LNCaP clone FGC (cell line): Measurements from ENCODE around the gene MDP1.
A peak's percentile ranks its signal among the peaks of the same experiment; 100 is the strongest.

Experiments used
- DNase-seq: peaks from one replicate; pipeline ENCODE4 v3.0.0-alpha.2; 2011; ENCODE audit warnings: low read depth
- H3K4me3 ChIP-seq: 2 replicates; pipeline ENCODE4 v1.5.1; 2011; ENCODE audit warnings: mild to moderate bottlenecking, low read depth, low read length, control low read depth
- CTCF ChIP-seq: IDR thresholded peaks from 2 replicates; pipeline ENCODE4 v1.5.1; 2012; ENCODE audit warnings: mild to moderate bottlenecking; ENCODE audit not compliant: control insufficient read depth, insufficient read depth; ENCODE audit errors: extremely low read depth

The MDP1 gene

GRCh38 chr14:24215495-24216344, at the start of gene MDP1:
MDP1 (minus strand) TSS chr14:24216066; CDS start chr14:24215955, 111 bp downstream.
- peak within 1 kb of the TSS; percentile 93 for H3K4me3 ChIP-seq
- DNase-seq = peak; percentile 56
- peak; percentile 95 for TF ChIP-seq CTCF

GRCh38 chr14:24264298-24264697, 48.4 kb upstream of the MDP1 start:
- no peak overlapping the region for H3K4me3 ChIP-seq
- DNase-seq = no peak
- TF ChIP-seq CTCF = no peak

DNA sequence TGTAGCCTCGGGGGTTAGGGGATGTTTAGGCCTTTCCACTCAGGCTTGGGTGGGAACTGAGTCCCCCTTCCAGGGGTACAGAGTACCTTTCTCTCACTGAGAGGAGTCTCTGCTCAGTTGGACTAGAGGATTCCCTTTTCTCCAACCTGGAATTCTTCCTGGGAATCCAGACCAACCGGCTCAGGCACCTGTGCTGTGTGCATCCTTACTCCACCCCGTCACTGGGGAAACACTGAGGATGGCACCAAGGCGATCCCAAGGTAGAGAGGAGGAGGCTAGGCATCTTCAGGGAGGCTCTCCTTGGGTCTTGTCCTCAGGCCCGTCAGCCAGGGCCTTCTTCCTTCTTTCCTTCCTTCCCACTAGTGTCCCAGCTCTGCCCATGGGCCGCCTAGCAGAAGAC, 48.0 kb upstream of the MDP1 start:
- TF ChIP-seq CTCF = no peak
- DNase-seq = no peak
- no peak overlapping the region for H3K4me3 ChIP-seq

DNA sequence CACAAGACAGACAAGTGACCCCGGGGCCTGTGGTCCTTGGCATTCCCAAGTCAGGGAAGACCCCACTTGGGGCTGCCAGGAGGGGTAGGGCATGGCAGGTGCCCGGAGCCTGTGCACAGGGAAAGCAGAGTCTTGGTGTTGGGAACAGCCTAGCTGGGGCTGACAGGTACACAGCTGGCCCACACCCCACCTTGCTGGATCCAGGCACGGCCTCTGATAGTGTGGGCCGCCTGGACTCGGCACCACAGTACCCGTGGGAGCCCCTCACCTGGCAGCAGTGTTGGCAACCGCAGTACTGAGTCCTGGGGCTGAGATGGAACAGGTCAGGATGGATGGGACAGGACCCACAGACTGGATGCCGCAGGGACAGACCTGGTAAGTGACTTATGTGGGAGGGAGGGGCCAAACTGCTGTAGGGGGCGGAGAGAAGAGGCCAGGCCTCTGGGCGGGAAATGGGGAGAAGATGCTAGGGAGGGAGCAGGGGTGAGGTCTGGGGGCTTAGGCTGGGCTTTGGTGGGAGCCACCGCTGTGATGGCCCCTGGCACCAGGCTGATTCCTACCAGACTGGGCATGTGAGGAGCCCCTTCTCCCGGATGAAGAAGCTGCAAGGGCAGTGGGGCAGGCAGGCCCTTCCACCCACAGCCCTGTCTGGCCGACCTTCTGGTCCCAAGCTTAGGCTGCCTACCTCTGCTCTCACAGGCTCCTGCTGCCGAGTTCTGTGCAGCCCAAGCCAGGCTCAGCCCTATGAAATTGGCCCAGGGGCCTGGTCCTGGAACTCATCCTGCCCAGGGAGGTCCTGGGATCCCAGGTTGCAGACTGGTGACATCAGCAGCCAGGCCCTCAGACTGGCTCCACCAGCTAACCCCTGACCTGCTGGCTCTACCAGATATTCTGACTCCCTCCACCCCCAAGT, 47.2 kb upstream of the MDP1 start, which contains the start of gene TGM1:
Gene TGM1 (minus strand): TSS at position 357 of the 913 bp plus-strand sequence. CDS start 825 bp downstream, outside the sequence.
- no peak within 1 kb of the TSS for H3K4me3 ChIP-seq
- no peak for DNase-seq
- no peak for TF ChIP-seq CTCF

- DNase-seq = no peak
- H3K4me3 ChIP-seq = no peak overlapping the region
- no peak for TF ChIP-seq CTCF
Measured at GRCh38 chr14:24261969-24262327, 46.1 kb upstream of the MDP1 start.

- DNase-seq = no peak
- H3K4me3 ChIP-seq = no peak overlapping the region
- TF ChIP-seq CTCF = no peak
Measured at GRCh38 chr14:24261256-24261968, 45.5 kb upstream of the MDP1 start.
